CD4-positive, alpha-beta memory T cell (primary cell): ENCODE results near the gene THSD4. TPM values are rescaled to one million over a fixed set of nuclear protein-coding genes. Genes with fewer than 3 reads are reported as not detected.
"Not testable (repeated sequence)": the region's sequence is repeated elsewhere in the genome, so short reads cannot be mapped to it uniquely, and the experiment has no call there.

Experiments used
- CTCF ChIA-PET: fragments of 350-600 bp; sonication (Branson Sonifier 250); formaldehyde crosslinking; loops from one replicate; lab custom pipeline; 2021; ENCODE audit warnings: inconsistent platforms; ENCODE audit not compliant: partially characterized antibody; lab: Charles Lee
- POLR2A ChIA-PET: fragments of 350-600 bp; sonication (Branson Sonifier 250); formaldehyde crosslinking; loops from one replicate; lab custom pipeline; 2021; ENCODE audit not compliant: partially characterized antibody; lab: Charles Lee
- DNase-seq, 5 donors: peaks; one replicate each; pipeline versions ENCODE4 v3.0.0 to v3.0.0-alpha.2; 2020 to 2022; ENCODE audit warnings: mixed read lengths in 1 of 5
- H3K27ac ChIP-seq: one replicate; pipeline ENCODE4 v1.7.0; 2013; ENCODE audit warnings: low read depth, low read length
- H3K27me3 ChIP-seq: 2 replicates; pipeline ENCODE4 v1.7.0; 2013; ENCODE audit warnings: mild to moderate bottlenecking, low read length, moderate library complexity; ENCODE audit not compliant: insufficient read depth
- H3K36me3 ChIP-seq: 2 replicates; pipeline ENCODE4 v1.7.0; 2013; ENCODE audit warnings: mild to moderate bottlenecking, low read length, moderate library complexity; ENCODE audit not compliant: insufficient read depth
- H3K4me1 ChIP-seq: 2 replicates; pipeline ENCODE4 v1.7.0; 2013; ENCODE audit warnings: mild to moderate bottlenecking, low read length, moderate library complexity; ENCODE audit not compliant: insufficient read depth
- H3K4me3 ChIP-seq, 2 donors: one replicate each; pipeline ENCODE4 v1.7.0; 2013; ENCODE audit warnings: low read length in 2 of 2, mild to moderate bottlenecking in 1 of 2
- H3K9me3 ChIP-seq, 2 donors: one replicate each; pipeline ENCODE4 v1.7.0; 2013; ENCODE audit warnings: low read length in 2 of 2, control low read depth in 1 of 2; ENCODE audit not compliant: control insufficient read depth in 1 of 2
- H3K27ac Mint-ChIP-seq, 7 donors: one replicate each; pipeline ENCODE4 v1.8.0; 2020 to 2021; ENCODE audit warnings: mixed read lengths in 7 of 7, mild to moderate bottlenecking in 6 of 7, inconsistent platforms in 3 of 7, moderate library complexity in 3 of 7
- H3K27me3 Mint-ChIP-seq, 2 donors: one replicate each; pipeline ENCODE4 v1.8.0; 2020 to 2021; ENCODE audit warnings: mixed read lengths in 2 of 2
- H3K36me3 Mint-ChIP-seq, 2 donors: one replicate each; pipeline ENCODE4 v1.8.0; 2020 to 2021; ENCODE audit warnings: mixed read lengths in 2 of 2, inconsistent platforms in 1 of 2, mild to moderate bottlenecking in 1 of 2
- H3K4me1 Mint-ChIP-seq, 4 donors: one replicate each; pipeline ENCODE4 v1.8.0; 2020 to 2021; ENCODE audit warnings: mixed read lengths in 4 of 4, mild to moderate bottlenecking in 1 of 4
- H3K4me3 Mint-ChIP-seq, 8 donors: one replicate each; pipeline ENCODE4 v1.8.0; 2020 to 2021; ENCODE audit warnings: mixed read lengths in 8 of 8, mild to moderate bottlenecking in 7 of 8, moderate library complexity in 6 of 8, inconsistent platforms in 3 of 8
- H3K9me3 Mint-ChIP-seq, 8 donors: one replicate each; pipeline ENCODE4 v1.8.0; 2020 to 2021; ENCODE audit warnings: mixed read lengths in 8 of 8, mild to moderate bottlenecking in 5 of 8, inconsistent platforms in 3 of 8, moderate library complexity in 1 of 8
- intact Hi-C: fragments of 100-400 bp; cut with micrococcal nuclease; formaldehyde crosslinking; loops from one replicate; pipeline ENCODE4 v1.15.1; 2023
- polyA plus RNA-seq, 2 donors: library from polyadenylated mRNA; unstranded; fragments of 300-500 nt; fragmentation: Illumina TruSeq; gene quantifications; one replicate each; pipeline ENCODE4 v1.2.3, GENCODE V29; 2021
- total RNA-seq, 2 experiments: library from RNA; stranded (reverse); gene quantifications; one replicate each; pipeline ENCODE4 v1.2.3, GENCODE V29; 2021

Gene THSD4
- total and polyA plus RNA-seq, 4 experiments from 2014 or later, result not detected

- CTCF ChIA-PET, result no interaction called here
- Mint-ChIP-seq H3K4me1 (no peaks in the 10 kb centered on the region), H3K27ac (no peak overlapping the region), H3K36me3 (no peaks in the 10 kb centered on the region), H3K4me3 (no peak overlapping the region), H3K9me3 (peaks cover 0 to 4% (median 0%) of the 10 kb centered on the region in 8 donors), H3K27me3 (peaks cover 0 to 4% of the 10 kb centered on the region in 2 donors)
- Histone ChIP-seq H3K27ac (no peak overlapping the region), H3K9me3 (no peaks in the 10 kb centered on the region), H3K4me3 (no peak overlapping the region), H3K4me1 (no peaks in the 10 kb centered on the region), H3K27me3 (no peaks in the 10 kb centered on the region), H3K36me3 (no peaks in the 10 kb centered on the region)
- no peak for DNase-seq
- intact Hi-C loops, result no loop called here
- POLR2A ChIA-PET, result no interaction called here
These were observed 547.0 kb downstream of the THSD4 start for GRCh38 chr15:71662306-71662705.

DNA sequence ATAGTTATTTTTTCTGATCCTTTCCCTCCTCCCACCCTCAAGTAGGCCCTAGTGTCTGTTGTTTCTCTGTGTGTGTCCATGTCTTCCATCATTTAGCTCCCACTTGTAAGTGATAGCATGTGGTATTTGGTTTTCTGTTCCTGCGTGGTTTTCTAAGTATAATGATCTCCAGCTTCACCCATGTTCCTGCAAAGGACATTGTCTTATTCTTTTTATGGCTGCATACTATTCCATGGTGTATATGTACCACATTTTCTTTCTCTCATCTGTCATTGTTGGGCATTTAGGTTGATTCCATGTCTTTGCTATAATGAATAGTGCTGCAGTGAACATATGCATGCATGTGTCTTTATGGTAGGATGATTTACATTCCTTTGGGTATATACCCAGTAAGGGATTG lies 549.4 kb downstream of the THSD4 start:
- H3K36me3 Mint-ChIP-seq, result no peaks in the 10 kb centered on the region
- H3K4me1 ChIP-seq, result no peaks in the 10 kb centered on the region
- no peak overlapping the region for H3K4me3 Mint-ChIP-seq
- peaks cover 0 to 4% (median 0%) of the 10 kb centered on the region in 8 donors for H3K9me3 Mint-ChIP-seq
- H3K27me3 Mint-ChIP-seq, result no peaks in the 10 kb centered on the region
- H3K27me3 ChIP-seq, result no peaks in the 10 kb centered on the region
- H3K4me1 Mint-ChIP-seq, result no peaks in the 10 kb centered on the region
- no peak overlapping the region for H3K27ac ChIP-seq
- no peaks in the 10 kb centered on the region for H3K9me3 ChIP-seq
- DNase-seq, result no peak
- H3K27ac Mint-ChIP-seq, result no peak overlapping the region
- H3K4me3 ChIP-seq, result no peak overlapping the region
- ChIA-PET CTCF (no interaction called here), POLR2A (no interaction called here)
- H3K36me3 ChIP-seq, result no peaks in the 10 kb centered on the region
- intact Hi-C loops, result no loop called here

DNA sequence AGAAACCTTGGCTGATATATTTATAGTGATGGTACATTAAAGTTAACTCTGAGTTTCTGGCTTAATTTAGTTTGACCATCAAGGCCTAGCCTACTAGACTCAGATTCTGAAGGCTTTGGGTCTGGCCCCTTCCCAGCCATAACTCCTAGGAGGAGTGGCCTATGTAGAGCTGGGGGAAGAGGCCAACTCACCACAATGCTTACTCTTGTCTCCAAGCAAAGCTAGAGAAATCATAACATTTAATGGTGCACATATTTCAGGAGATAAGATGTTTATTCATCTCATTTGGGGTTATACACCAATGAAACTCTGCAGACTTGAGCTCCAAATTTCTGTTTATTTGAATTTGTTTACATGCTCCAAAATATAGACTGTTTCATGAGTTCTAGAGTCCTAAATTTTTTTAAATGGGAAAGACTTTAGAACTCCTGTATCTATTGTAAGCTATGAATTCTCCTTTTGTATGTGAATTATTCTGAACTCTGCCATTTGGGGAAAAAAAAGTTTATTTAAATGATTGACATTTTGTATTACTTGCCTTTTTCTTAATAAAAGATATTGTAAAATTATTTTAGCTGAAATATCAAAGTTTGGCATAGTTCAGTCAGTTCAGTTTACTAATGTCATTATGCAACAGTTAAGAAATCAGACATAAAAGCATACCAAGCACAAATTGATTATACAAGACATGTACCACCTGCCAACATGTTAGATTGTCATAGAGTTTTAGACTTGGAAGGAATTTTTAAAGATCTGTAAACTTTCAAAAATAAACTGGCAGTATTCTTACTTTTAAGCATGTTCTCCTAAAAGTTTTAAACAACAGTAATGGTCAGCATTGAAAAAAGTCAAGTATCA lies 551.7 kb downstream of the THSD4 start:
- no peaks in the 10 kb centered on the region for H3K27me3 ChIP-seq
- Mint-ChIP-seq H3K4me1 (no peaks in the 10 kb centered on the region), H3K36me3 (no peaks in the 10 kb centered on the region), H3K27ac (no peak overlapping the region), H3K4me3 (no peak overlapping the region), H3K27me3 (peaks cover 0 to 4% of the 10 kb centered on the region in 2 donors), H3K9me3 (peaks cover 0 to 6% (median under 1%) of the 10 kb centered on the region in 8 donors)
- no peak overlapping the region for H3K27ac ChIP-seq
- intact Hi-C loops, result no loop called here
- no peak overlapping the region for H3K4me3 ChIP-seq
- no peaks in the 10 kb centered on the region for H3K9me3 ChIP-seq
- no peaks in the 10 kb centered on the region for H3K4me1 ChIP-seq
- no peak for DNase-seq
- H3K36me3 ChIP-seq, result no peaks in the 10 kb centered on the region
- POLR2A ChIA-PET, result no interaction called here
- CTCF ChIA-PET, result interaction anchor here (1.2 kb wide), 1 partner anchor 10 kb away, joined by 4 read pairs; no protein-coding TSS in a partner anchor

DNA sequence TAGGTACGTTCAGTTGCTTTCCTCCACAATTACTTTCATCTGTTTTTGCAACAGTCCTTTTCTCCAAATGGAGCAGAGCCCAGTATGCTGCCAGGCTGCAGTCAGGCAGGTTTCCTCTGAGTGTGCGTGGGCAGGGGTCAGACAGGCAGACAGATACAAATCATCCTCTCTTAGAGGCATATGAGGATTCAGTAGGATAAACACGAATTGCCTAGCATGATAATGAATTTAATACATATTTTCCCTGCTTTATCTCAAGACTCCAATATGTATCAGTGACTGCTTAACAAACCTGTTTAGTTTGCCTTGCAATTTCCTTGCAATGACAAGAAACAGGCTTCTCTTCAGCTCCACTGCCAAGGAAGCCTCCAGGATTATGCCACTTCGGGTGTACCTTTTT lies 554.4 kb downstream of the THSD4 start:
- Mint-ChIP-seq H3K36me3 (no peaks in the 10 kb centered on the region), H3K4me3 (no peak overlapping the region), H3K27me3 (peaks cover 6 to 11% of the 10 kb centered on the region in 2 donors), H3K27ac (no peak overlapping the region), H3K9me3 (peaks cover 0 to 6% (median under 1%) of the 10 kb centered on the region in 8 donors), H3K4me1 (no peaks in the 10 kb centered on the region)
- Histone ChIP-seq H3K27ac (no peak overlapping the region), H3K9me3 (no peaks in the 10 kb centered on the region), H3K4me1 (no peaks in the 10 kb centered on the region), H3K36me3 (no peaks in the 10 kb centered on the region), H3K27me3 (no peaks in the 10 kb centered on the region), H3K4me3 (no peak overlapping the region)
- intact Hi-C loops, result no loop called here
- ChIA-PET CTCF (no interaction called here), POLR2A (no interaction called here)
- DNase-seq, result no peak

- DNase-seq, POLR2A ChIA-PET, H3K9me3 ChIP-seq, H3K27ac Mint-ChIP-seq, H3K4me1 Mint-ChIP-seq, H3K36me3 ChIP-seq, H3K9me3 Mint-ChIP-seq, CTCF ChIA-PET, H3K36me3 Mint-ChIP-seq, H3K27ac ChIP-seq, H3K4me1 ChIP-seq, H3K27me3 ChIP-seq, intact Hi-C loops, H3K4me3 ChIP-seq, H3K4me3 Mint-ChIP-seq: not testable (repeated sequence)
- H3K27me3 Mint-ChIP-seq, result peaks cover 6 to 14% of the 10 kb centered on the region in 2 donors
These were observed 555.0 kb downstream of the THSD4 start for GRCh38 chr15:71670222-71670621.

DNA sequence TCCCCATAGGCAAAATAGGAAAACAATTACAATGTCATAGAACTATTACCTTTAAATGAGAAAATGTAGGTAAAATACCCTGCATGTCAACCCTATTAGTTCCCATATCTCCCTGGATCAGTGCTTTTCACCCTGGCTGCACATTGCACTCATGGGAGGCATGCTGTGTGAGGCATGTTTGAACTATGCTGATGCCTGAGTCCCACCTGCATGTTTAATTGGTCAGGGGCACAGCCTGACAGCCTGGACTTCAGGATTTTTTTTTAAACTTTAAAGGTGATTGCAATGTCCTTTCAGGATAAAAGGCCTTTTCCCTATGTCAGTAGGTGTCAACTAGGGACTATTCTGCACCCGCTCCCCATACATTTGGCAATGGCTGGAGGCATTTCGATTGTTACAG lies 559.1 kb downstream of the THSD4 start:
- ChIA-PET POLR2A (no interaction called here), CTCF (interaction anchor here (0.8 kb wide), 1 partner anchor 51 kb away, joined by 3 read pairs; no protein-coding TSS in a partner anchor)
- H3K36me3 Mint-ChIP-seq, result no peaks in the 10 kb centered on the region
- Histone ChIP-seq H3K4me3 (no peak overlapping the region), H3K36me3 (no peaks in the 10 kb centered on the region), H3K9me3 (no peaks in the 10 kb centered on the region), H3K27ac (no peak overlapping the region), H3K27me3 (no peaks in the 10 kb centered on the region), H3K4me1 (no peaks in the 10 kb centered on the region)
- H3K4me1 Mint-ChIP-seq, result peaks cover 0 to 10% (median 4%) of the 10 kb centered on the region in 4 donors
- intact Hi-C loops, result no loop called here
- H3K4me3 Mint-ChIP-seq, result no peak overlapping the region
- H3K9me3 Mint-ChIP-seq, result peaks cover 0 to 4% (median 0%) of the 10 kb centered on the region in 8 donors
- H3K27me3 Mint-ChIP-seq, result peaks cover 6 to 30% of the 10 kb centered on the region in 2 donors
- peak overlapping the region in 1 of 7 donors; percentile 44 for H3K27ac Mint-ChIP-seq
- DNase-seq, result no peak

DNA sequence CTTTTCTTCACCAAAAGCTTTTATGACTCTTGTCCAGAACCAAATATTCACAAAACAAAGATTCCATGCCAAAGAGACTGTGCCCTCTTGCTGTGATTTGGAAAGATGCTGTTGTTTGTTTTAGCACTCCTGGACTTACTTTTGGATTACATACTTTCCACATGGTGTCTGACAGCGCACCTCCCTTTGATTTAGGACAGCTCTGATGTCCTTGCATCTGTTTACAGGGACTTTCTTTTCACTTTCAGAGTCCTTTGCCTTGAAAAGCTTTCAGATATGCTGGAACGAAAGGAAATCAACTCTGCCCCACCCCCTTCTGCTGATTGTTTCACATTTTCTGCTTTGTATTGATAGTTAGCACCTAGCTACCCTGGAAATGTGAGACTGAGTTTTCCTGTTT lies 562.1 kb downstream of the THSD4 start:
- H3K36me3 Mint-ChIP-seq, result no peaks in the 10 kb centered on the region
- Histone ChIP-seq H3K27me3 (no peaks in the 10 kb centered on the region), H3K27ac (no peak overlapping the region), H3K9me3 (no peaks in the 10 kb centered on the region), H3K4me1 (no peaks in the 10 kb centered on the region), H3K36me3 (no peaks in the 10 kb centered on the region), H3K4me3 (no peak overlapping the region)
- no peak overlapping the region for H3K27ac Mint-ChIP-seq
- intact Hi-C loops, result no loop called here
- ChIA-PET CTCF (no interaction called here), POLR2A (no interaction called here)
- H3K9me3 Mint-ChIP-seq, result peaks cover 0 to 2% (median 0%) of the 10 kb centered on the region in 8 donors
- peaks cover 0 to 10% (median 4%) of the 10 kb centered on the region in 4 donors for H3K4me1 Mint-ChIP-seq
- no peak for DNase-seq
- H3K4me3 Mint-ChIP-seq, result no peak overlapping the region
- peaks cover 6 to 28% of the 10 kb centered on the region in 2 donors for H3K27me3 Mint-ChIP-seq
